ENCODE measurements around the gene CDH4. TPM values are rescaled to one million over a fixed set of nuclear protein-coding genes. Genes with fewer than 3 reads are reported as not detected.

CDH4 gene
- total and polyA plus RNA-seq, 2 of the 4 experiments (the other 2 are of a cell fraction): 1.6 to 3.5 TPM

- Histone ChIP-seq H4K5ac (ENCODE audit: low read depth, low read length) (no peak overlapping the region), H2AFZ (replicated peaks; ENCODE audit: low read length, poor library complexity) (no peak overlapping the region), H4K91ac (ENCODE audit: insufficient read depth, low read depth, low read length) (no peak overlapping the region), H3K9me3 (ENCODE audit: control insufficient read depth, insufficient read depth, low read length) (peaks cover 2% of the 10 kb centered on the region), H4K20me1 (ENCODE audit: insufficient read depth, low read length) (no peaks in the 10 kb centered on the region), H3K9me1 (ENCODE audit: insufficient read depth, low read length) (no peaks in the 10 kb centered on the region), H2BK15ac (ENCODE audit: low read depth, low read length) (no peak overlapping the region), H3K23ac (ENCODE audit: low read depth, low read length) (no peak overlapping the region), H3K79me1 (ENCODE audit: low read depth in 1 of 2, low read length in 2 of 2) (no peaks in the 10 kb centered on the region), H2AK5ac (ENCODE audit: low read depth, low read length) (no peak overlapping the region), H4K8ac (ENCODE audit: low read depth in 2 of 2, low read length in 2 of 2) (no peak overlapping the region), H3K36me3 (ENCODE audit: control insufficient read depth, insufficient read depth, low read length) (no peaks in the 10 kb centered on the region), H3K4me3 (ENCODE audit: insufficient read depth, low read depth, low read length) (no peak overlapping the region), H3K14ac (replicated peaks; ENCODE audit: low read depth, low read length) (no peak overlapping the region), H3K27ac (ENCODE audit: insufficient read depth, low read length) (no peak overlapping the region), H3K4ac (ENCODE audit: low read depth, low read length) (no peak overlapping the region), H3K27me3 (ENCODE audit: control insufficient read depth, insufficient read depth, low read length) (no peaks in the 10 kb centered on the region), H2BK120ac (ENCODE audit: low read depth, low read length) (no peak overlapping the region), H3K4me2 (ENCODE audit: low read depth, low read length) (no peak overlapping the region), H3K4me1 (ENCODE audit: control insufficient read depth, insufficient read depth, low read length) (no peaks in the 10 kb centered on the region), H3K18ac (ENCODE audit: low read depth, low read length) (no peak overlapping the region), H3K56ac (ENCODE audit: extremely low read depth, insufficient read depth, low read length) (no peak overlapping the region), H2BK20ac (ENCODE audit: low read depth, low read length) (no peak overlapping the region), H3K9ac (ENCODE audit: low read depth, low read length) (no peak overlapping the region), H2BK5ac (ENCODE audit: low read depth, low read length, poor library complexity, severe bottlenecking) (no peak overlapping the region), H2AK9ac (replicated peaks; ENCODE audit: low read depth, low read length, poor library complexity) (no peak overlapping the region)
- intact Hi-C loops (cut with micrococcal nuclease): no loop called here
- no peak for TF ChIP-seq RFX5 (IDR thresholded peaks at IDR 0.05; ENCODE audit: low read depth, low read length)
- TF ChIP-seq CHD1 (IDR thresholded peaks at IDR 0.05; ENCODE audit: low read depth, low read length): no peak
- TF ChIP-seq, protein P1, sequence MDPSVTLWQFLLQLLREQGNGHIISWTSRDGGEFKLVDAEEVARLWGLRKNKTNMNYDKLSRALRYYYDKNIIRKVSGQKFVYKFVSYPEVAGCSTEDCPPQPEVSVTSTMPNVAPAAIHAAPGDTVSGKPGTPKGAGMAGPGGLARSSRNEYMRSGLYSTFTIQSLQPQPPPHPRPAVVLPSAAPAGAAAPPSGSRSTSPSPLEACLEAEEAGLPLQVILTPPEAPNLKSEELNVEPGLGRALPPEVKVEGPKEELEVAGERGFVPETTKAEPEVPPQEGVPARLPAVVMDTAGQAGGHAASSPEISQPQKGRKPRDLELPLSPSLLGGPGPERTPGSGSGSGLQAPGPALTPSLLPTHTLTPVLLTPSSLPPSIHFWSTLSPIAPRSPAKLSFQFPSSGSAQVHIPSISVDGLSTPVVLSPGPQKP (IDR thresholded peaks at IDR 0.05; ENCODE audit: borderline replicate concordance, low read depth, low read length): no peak
- ATAC-seq (ENCODE audit: low read depth) (no peak), DNase-seq (no peak)
- no TSS peak for BruUV-seq (replicated peaks)
- in situ Hi-C loops (cut with MboI; ENCODE audit: low sequenced_read_pairs): loop anchor here (10.0 to 25.0 kb wide), 3 partner anchors 629 to 1829 kb away; partner anchors contain the start of gene CDH4
- POLR2A ChIA-PET (ENCODE audit: unreplicated experiment): no interaction called here
- no CpG with 5 or more reads among the region's 6 CpGs for WGBS, 2 experiments (ENCODE audit: extremely low coverage in 2 of 2, insufficient read length in 1 of 2)
- dilution Hi-C loops (cut with HindIII; ENCODE audit: low sequenced_read_pairs, unreplicated experiment): no loop called here
- CTCF ChIA-PET: no interaction called here
These were observed 639.4 kb downstream of the CDH4 start for GRCh38 chr20:61891476-61891875.

Data from IMR-90 (cell line).